Measurements from ENCODE around the gene PDS5B.
"Not testable (repeated sequence)": the region's sequence is repeated elsewhere in the genome, so short reads cannot be mapped to it uniquely, and the experiment has no call there.

The PDS5B gene

DNA sequence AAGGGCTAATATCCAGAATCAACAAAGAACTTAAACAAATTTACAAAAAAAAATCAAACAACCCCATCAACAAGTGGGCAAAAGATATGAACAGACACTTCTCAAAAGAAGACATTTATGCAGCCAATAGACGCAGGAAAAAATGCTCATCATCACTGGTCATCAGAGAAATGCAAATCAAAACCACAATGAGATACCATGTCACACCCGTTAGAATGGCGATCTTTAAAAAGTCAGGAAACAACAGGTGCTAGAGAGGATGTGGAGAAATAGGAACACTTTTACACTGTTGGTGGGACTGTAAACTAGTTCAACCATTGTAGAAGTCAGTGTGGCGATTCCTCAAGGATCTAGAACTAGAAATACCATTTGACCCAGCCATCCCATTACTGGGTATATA, 10.6 kb upstream of the PDS5B start:
- DNase-seq; H3K36me3 Mint-ChIP-seq (ENCODE audit: insufficient read depth); H3K27ac Mint-ChIP-seq; H3K4me1 Mint-ChIP-seq (ENCODE audit: low read depth in 2 of 2); H3K4me3 Mint-ChIP-seq; H3K27me3 Mint-ChIP-seq; ATAC-seq (replicated peaks); H3K9me3 Mint-ChIP-seq: not testable (repeated sequence)

DNA sequence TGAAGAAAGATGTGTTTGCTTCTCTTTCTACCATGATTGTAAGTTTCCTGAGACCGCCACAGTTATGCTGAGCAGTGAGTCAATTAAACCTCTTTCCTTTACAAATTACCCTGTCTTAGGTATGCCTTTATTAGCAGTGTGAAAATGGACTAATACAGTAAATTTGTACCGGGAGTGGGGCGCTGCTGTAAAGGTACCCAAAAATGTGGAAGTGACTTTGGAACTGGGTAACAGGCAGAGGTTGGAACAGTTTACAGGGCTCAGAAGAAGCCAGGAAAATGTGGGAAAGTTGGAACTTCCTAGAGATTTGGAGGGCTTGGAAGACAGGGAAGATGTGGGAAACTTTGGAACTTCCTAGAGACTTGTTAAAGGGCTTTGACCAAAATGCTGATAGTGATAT, 9.2 kb upstream of the PDS5B start:
- no peak overlapping the region for H3K4me3 Mint-ChIP-seq
- no peaks in the 10 kb centered on the region for H3K27me3 Mint-ChIP-seq
- peaks cover 0 to 5% of the 10 kb centered on the region in 2 donors for H3K9me3 Mint-ChIP-seq
- DNase-seq (no peak), ATAC-seq (replicated peaks) (no peak)
- no peaks in the 10 kb centered on the region for H3K36me3 Mint-ChIP-seq (ENCODE audit: insufficient read depth)
- H3K4me1 Mint-ChIP-seq (ENCODE audit: low read depth in 2 of 2), result no peaks in the 10 kb centered on the region
- no peak overlapping the region for H3K27ac Mint-ChIP-seq

DNA sequence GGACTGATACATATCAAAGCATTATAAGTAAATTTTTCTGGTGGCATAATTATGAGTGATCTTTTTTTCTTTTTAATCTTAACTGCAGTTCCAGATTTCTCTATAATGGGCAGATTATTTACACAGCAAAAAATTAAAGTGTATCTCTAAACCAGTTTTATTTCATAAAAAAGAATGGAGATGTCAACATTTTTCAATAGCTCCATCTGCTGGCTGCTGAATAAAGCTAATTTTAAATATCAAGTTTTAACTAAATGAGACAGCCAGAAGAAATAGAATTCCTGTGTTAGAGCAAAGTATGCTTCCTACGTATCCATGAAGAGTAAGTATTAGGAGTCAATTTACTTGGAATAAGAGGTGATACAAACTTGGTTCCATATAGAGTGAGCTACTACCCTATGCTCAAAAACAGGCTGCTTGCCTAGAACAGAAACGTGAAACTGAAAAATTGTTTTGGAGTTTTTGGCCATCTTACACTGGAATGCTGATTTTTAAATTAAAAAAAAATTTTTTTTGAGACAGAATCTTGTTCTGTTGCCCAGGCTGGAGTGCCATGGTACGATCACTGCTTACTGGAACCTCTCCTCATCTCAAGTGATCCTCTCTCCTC, 5.0 kb upstream of the PDS5B start:
- Mint-ChIP-seq H3K27ac (no peak overlapping the region), H3K9me3 (peaks cover 0 to 5% of the 10 kb centered on the region in 2 donors), H3K4me1 (ENCODE audit: low read depth in 2 of 2) (peaks cover 0 to 6% of the 10 kb centered on the region in 2 donors), H3K4me3 (no peak overlapping the region), H3K36me3 (ENCODE audit: insufficient read depth) (peaks cover 10% of the 10 kb centered on the region), H3K27me3 (no peaks in the 10 kb centered on the region)
- DNase-seq, result no peak
- ATAC-seq (replicated peaks), result no peak

DNA sequence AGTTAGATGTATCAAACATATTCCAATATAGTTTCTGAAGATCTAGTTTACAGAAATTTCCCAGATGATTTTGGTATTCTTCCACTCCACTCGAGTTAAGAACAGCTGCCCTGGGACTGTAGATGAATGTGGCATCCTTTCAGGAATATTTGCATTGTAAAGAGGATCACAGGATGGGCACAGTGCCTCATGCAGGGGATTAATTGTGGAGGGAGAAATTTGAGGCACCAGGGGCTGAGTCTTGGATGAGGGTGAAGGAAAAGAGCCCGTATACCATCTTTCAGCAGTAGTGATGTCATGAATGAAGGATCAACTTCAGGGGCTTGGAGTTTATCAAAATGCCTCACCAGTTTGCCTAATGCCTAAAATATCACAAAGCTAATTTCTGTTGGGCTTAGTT, 4.0 kb upstream of the PDS5B start:
- peaks cover 0 to 6% of the 10 kb centered on the region in 2 donors for H3K4me1 Mint-ChIP-seq (ENCODE audit: low read depth in 2 of 2)
- ATAC-seq (replicated peaks) (no peak), DNase-seq (no peak)
- no peak overlapping the region for H3K4me3 Mint-ChIP-seq
- no peak overlapping the region for H3K27ac Mint-ChIP-seq
- H3K9me3 Mint-ChIP-seq, result peaks cover 0 to 2% of the 10 kb centered on the region in 2 donors
- H3K36me3 Mint-ChIP-seq (ENCODE audit: insufficient read depth), result peaks cover 15% of the 10 kb centered on the region
- H3K27me3 Mint-ChIP-seq, result no peaks in the 10 kb centered on the region

GRCh38 chr13:32582991-32583390, 3.3 kb upstream of the PDS5B start:
- H3K27me3 Mint-ChIP-seq, result no peaks in the 10 kb centered on the region
- no peak overlapping the region for H3K27ac Mint-ChIP-seq
- ATAC-seq (replicated peaks) (no peak), DNase-seq (no peak)
- no peaks in the 10 kb centered on the region for H3K9me3 Mint-ChIP-seq
- no peak overlapping the region for H3K4me3 Mint-ChIP-seq
- H3K4me1 Mint-ChIP-seq (ENCODE audit: low read depth in 2 of 2), result peaks cover 6 to 10% of the 10 kb centered on the region in 2 donors
- H3K36me3 Mint-ChIP-seq (ENCODE audit: insufficient read depth), result peaks cover 19% of the 10 kb centered on the region

DNA sequence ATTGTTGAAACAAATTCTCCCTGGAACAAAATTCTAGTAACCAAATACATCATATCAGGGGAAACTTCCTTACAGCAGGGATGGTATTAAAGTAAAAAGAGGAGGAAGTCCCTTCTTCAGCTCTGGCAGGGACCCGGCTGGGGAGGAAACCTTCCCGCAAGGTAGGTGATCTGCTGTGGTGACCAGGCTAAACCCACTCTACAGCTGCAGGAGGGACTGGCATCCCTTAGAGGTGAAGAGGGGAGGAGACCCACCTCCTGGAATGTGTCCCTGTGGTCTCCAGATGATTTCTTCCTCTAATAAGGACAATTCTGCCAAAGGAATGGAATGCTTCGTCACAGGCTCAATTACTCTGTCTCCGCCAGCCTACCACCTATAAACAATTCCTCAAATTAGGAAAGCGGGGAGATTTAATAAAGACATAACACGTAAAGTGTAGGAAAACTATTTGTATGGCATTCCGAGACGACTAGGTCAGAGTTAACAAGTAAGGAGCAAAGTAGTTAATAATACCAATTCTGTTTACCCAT, 637 bp upstream of the PDS5B start:
- H3K9me3 Mint-ChIP-seq, result no peaks in the 10 kb centered on the region
- peak overlapping the region; percentile 68 to 73 for H3K27ac Mint-ChIP-seq
- DNase-seq (no peak), ATAC-seq (replicated peaks) (no peak)
- peaks cover 26 to 31% of the 10 kb centered on the region in 2 donors for H3K4me1 Mint-ChIP-seq (ENCODE audit: low read depth in 2 of 2)
- no peaks in the 10 kb centered on the region for H3K27me3 Mint-ChIP-seq
- H3K36me3 Mint-ChIP-seq (ENCODE audit: insufficient read depth), result peaks cover 19% of the 10 kb centered on the region
- H3K4me3 Mint-ChIP-seq, result peak overlapping the region; percentile 80 to 81

DNA sequence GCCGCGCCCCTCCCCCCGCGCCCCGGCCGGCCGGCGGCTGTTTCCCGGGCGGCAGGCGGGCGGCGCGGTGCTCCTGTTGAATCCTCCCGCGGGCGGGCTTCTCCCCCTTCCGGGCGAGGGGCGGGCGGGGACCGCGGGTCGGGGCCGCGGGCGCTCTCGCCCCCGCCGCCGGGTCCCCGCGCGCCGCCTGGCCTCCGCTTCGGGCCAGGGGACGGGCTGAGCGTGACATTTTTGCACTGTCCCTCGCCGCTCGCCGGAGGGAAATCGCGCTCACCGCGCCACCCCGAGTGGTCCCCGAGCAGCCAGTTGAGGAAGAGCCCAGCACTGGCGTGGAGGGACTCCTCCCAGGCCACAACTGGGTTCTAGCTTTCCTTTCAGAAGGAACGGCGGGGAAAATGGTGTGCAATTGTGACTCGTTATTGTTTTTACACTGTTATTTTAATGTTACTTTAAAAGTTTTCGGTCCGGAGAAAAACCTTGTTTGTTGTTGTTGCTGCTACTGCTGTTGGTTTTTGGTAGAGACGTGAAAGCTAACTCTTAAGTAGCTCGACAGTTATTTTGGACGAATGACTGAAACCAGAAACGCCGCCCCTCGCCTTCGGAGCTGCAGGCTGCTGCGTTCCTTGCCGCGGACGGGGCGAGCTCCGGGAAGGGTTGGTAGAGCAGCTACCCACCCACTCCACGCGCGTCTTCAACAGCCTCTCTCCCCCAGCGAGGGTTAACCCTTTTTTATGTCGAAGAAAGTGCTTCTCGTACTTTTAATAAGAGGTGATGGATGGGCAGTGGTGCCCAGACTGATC, 959 bp downstream of the PDS5B start:
- Mint-ChIP-seq H3K27ac (peak overlapping the region; percentile 93 to 96), H3K27me3 (no peaks in the 10 kb centered on the region), H3K4me3 (peak overlapping the region; percentile 94 to 96), H3K9me3 (no peaks in the 10 kb centered on the region), H3K4me1 (ENCODE audit: low read depth in 2 of 2) (peaks cover 34 to 38% of the 10 kb centered on the region in 2 donors), H3K36me3 (ENCODE audit: insufficient read depth) (peaks cover 19% of the 10 kb centered on the region)
- ATAC-seq (replicated peaks) (peak; percentile 28), DNase-seq (peak; percentile 36 to 48 (median 44))

- Mint-ChIP-seq H3K4me1 (ENCODE audit: low read depth in 2 of 2) (peaks cover 39 to 44% of the 10 kb centered on the region in 2 donors), H3K9me3 (no peaks in the 10 kb centered on the region), H3K27ac (peak overlapping the region; percentile 93 to 96), H3K27me3 (no peaks in the 10 kb centered on the region), H3K36me3 (ENCODE audit: insufficient read depth) (peaks cover 19% of the 10 kb centered on the region), H3K4me3 (peak overlapping the region; percentile 94 to 96)
- DNase-seq (no peak), ATAC-seq (replicated peaks) (no peak)
Measured at GRCh38 chr13:32587811-32588170, 1.5 kb downstream of the PDS5B start.

GRCh38 chr13:32588736-32589135, 2.5 kb downstream of the PDS5B start:
- H3K9me3 Mint-ChIP-seq, result no peaks in the 10 kb centered on the region
- H3K36me3 Mint-ChIP-seq (ENCODE audit: insufficient read depth), result peaks cover 19% of the 10 kb centered on the region
- no peaks in the 10 kb centered on the region for H3K27me3 Mint-ChIP-seq
- DNase-seq (no peak), ATAC-seq (replicated peaks) (no peak)
- H3K4me3 Mint-ChIP-seq, result peak overlapping the region; percentile 94 to 96
- no peak overlapping the region for H3K27ac Mint-ChIP-seq
- peaks cover 45 to 53% of the 10 kb centered on the region in 2 donors for H3K4me1 Mint-ChIP-seq (ENCODE audit: low read depth in 2 of 2)

GRCh38 chr13:32589471-32589870, 3.2 kb downstream of the PDS5B start:
- no peaks in the 10 kb centered on the region for H3K27me3 Mint-ChIP-seq
- no peak for ATAC-seq (replicated peaks)
- peak overlapping the region in 1 of 2 donors; percentile 34 for H3K4me3 Mint-ChIP-seq
- H3K9me3 Mint-ChIP-seq, result no peaks in the 10 kb centered on the region
- H3K36me3 Mint-ChIP-seq (ENCODE audit: insufficient read depth), result peaks cover 19% of the 10 kb centered on the region
- peak overlapping the region in 1 of 2 donors; percentile 29 for H3K27ac Mint-ChIP-seq
- peaks cover 48 to 60% of the 10 kb centered on the region in 2 donors for H3K4me1 Mint-ChIP-seq (ENCODE audit: low read depth in 2 of 2)
- no peak for DNase-seq

GRCh38 chr13:32590266-32590665, 4.0 kb downstream of the PDS5B start:
- peaks cover 50 to 67% of the 10 kb centered on the region in 2 donors for H3K4me1 Mint-ChIP-seq (ENCODE audit: low read depth in 2 of 2)
- H3K9me3 Mint-ChIP-seq, result no peaks in the 10 kb centered on the region
- H3K4me3 Mint-ChIP-seq, result no peak overlapping the region
- peaks cover 19% of the 10 kb centered on the region for H3K36me3 Mint-ChIP-seq (ENCODE audit: insufficient read depth)
- ATAC-seq (replicated peaks), result no peak
- no peak for DNase-seq
- no peak overlapping the region for H3K27ac Mint-ChIP-seq
- no peaks in the 10 kb centered on the region for H3K27me3 Mint-ChIP-seq

DNA sequence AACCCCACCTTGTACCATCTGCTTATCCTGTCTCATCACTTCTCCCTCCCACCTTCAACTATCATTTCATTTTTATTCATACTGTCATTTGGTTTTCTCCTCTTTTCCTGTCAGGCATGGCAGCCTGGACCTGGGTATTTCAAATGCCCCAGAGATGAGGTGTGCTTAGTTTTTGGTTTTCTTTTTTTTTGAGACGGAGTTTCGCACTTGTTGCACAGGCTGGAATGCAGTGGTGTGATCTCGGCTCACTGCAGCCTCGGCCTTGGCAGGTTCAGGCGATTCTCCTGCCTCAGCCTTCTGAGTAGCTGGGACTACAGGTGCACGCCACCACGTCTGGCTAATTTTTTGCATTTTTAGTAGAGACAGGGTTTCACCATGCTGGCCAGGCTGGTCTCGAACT, 5.8 kb downstream of the PDS5B start:
- H3K36me3 Mint-ChIP-seq (ENCODE audit: insufficient read depth), result peaks cover 6% of the 10 kb centered on the region
- no peak for DNase-seq
- ATAC-seq (replicated peaks), result no peak
- no peaks in the 10 kb centered on the region for H3K27me3 Mint-ChIP-seq
- peaks cover 54 to 81% of the 10 kb centered on the region in 2 donors for H3K4me1 Mint-ChIP-seq (ENCODE audit: low read depth in 2 of 2)
- no peak overlapping the region for H3K27ac Mint-ChIP-seq
- no peaks in the 10 kb centered on the region for H3K9me3 Mint-ChIP-seq
- no peak overlapping the region for H3K4me3 Mint-ChIP-seq

DNA sequence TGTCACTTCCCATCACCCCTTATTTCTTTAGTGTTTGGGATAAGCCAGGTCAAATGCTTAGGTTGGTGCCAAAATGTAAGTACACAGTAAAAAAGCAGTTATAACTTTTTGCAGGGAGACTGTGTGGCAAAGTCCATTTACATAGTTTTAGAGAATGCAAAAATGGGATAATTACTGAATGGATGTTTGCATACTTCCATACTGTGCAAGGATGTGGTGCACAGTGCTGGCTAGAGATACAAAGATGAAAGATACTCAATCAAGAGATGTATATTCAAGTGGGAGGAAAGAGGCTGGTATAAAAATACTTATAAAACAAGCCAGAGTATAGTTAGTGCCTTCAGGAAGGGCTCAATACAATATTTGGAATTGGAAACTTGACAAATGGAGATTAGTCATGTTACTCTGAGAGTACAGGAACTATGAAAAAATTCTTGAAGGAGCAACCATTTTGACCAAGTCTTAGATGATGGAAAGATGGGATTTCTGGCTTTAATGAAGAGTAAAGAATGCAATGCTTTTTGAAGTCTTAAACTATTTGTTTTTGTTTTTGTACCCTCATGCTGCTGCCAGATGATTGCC, 8.0 kb downstream of the PDS5B start:
- H3K27me3 Mint-ChIP-seq, result no peaks in the 10 kb centered on the region
- H3K4me1 Mint-ChIP-seq (ENCODE audit: low read depth in 2 of 2), result peaks cover 41 to 63% of the 10 kb centered on the region in 2 donors
- ATAC-seq (replicated peaks), result no peak
- DNase-seq, result no peak
- no peak overlapping the region for H3K4me3 Mint-ChIP-seq
- no peaks in the 10 kb centered on the region for H3K36me3 Mint-ChIP-seq (ENCODE audit: insufficient read depth)
- H3K27ac Mint-ChIP-seq, result no peak overlapping the region
- H3K9me3 Mint-ChIP-seq, result no peaks in the 10 kb centered on the region

All from effector memory CD8-positive, alpha-beta T cell (primary cell).